T-helper 22 cell (primary cell): ENCODE results near the gene TMEM179.

Experiments used
- DNase-seq: peaks from one replicate; pipeline ENCODE4 v3.0.0-alpha.2; 2020; ENCODE audit warnings: low read depth

Gene TMEM179

GRCh38 chr14:104554608-104555429 is 49.8 kb downstream of the TMEM179 start:
- no peak for DNase-seq

GRCh38 chr14:104554088-104554607 is 50.4 kb downstream of the TMEM179 start:
- no peak for DNase-seq

DNA sequence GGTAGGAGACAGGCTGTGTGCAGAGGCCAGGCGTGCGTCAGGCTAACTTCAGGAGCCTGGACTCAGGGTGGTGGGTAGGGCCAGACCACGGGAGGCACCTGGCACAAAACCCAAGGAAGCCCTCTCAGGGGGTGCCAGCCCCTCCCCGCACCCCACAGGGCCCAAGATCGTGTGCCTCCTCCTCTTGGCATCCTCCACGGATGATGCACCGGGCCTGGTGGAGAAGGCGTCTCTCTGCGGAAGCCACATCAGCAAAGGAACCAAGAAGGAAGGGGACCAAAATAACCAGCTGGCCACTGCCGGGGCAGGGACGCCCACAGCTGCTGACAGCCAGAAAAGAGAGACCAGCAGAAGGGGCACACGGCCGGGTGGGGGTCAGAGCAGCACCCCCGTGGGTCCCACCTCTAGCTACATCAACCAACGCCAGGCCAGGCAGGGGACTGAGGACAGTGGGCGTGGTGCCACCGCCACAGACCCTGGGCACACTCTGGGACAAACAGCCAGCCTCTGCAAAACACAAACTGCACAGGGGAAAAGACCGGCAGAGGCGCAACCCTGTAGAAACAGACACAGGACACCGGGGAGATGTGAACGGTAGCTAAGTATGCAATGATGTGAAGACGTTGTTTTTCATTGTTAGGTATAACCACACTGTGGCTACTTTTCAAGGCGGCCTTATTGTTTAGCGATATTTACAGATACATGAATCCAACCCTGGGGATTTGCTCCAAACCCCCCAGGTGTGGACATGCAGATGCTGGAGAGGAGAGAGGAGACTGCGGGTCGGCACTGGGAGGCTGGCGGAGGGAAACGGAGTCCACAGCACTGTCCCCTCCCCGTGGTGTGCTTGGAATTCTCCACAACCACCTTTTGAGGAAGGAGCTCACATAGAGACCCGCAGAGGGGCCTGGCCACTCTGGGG is 51.1 kb downstream of the TMEM179 start:
- DNase-seq = no peak

GRCh38 chr14:104552738-104553125 is 51.8 kb downstream of the TMEM179 start:
- DNase-seq = no peak

DNA sequence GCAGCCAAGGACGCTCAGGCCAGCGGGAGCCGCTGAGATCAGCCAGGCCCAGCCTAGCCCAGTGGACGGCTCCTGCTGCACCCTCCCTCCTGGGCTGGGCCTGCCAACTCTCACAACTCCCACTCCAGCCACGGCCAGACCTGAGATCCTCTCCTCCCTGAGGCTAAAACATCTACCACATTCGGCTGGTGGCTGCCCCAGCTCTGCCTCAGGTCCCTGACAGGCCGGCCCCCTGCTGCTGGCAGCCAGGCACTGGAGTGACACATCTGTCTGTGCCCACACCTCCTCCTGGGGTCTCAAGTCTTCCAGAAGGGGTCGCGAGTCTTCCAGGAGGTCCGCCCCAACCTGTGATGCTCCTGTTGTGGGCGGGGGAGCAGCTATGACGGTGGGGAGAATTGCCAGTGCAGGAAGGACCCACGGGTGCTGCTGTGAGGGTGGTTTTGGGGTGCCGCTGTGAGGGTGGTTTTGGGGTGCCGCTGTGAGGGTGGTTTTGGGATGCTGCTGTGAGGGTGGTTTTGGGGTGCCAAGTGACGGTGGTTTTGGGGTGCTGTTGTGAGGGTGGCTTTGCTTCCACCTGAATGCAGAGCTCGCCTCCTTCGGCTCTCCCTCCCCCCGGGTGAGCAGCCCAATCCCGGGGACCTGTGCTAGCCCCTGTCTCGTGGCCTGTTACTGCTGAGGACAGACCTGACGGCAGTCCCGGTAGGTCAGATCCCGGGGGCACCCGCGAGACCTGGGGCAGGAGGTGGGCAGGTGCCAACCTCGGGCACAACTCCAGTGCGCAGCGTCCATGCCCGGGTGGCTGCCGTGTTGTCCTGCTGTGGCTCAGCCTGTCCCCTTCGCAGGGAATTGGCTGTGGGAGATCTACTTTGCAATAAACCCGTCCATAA is 52.5 kb downstream of the TMEM179 start:
- DNase-seq = no peak

GRCh38 chr14:104550861-104551728 is 53.5 kb downstream of the TMEM179 start:
- no peak for DNase-seq

- no peak for DNase-seq
Observed at GRCh38 chr14:104550340-104550860, 54.2 kb downstream of the TMEM179 start.

DNA sequence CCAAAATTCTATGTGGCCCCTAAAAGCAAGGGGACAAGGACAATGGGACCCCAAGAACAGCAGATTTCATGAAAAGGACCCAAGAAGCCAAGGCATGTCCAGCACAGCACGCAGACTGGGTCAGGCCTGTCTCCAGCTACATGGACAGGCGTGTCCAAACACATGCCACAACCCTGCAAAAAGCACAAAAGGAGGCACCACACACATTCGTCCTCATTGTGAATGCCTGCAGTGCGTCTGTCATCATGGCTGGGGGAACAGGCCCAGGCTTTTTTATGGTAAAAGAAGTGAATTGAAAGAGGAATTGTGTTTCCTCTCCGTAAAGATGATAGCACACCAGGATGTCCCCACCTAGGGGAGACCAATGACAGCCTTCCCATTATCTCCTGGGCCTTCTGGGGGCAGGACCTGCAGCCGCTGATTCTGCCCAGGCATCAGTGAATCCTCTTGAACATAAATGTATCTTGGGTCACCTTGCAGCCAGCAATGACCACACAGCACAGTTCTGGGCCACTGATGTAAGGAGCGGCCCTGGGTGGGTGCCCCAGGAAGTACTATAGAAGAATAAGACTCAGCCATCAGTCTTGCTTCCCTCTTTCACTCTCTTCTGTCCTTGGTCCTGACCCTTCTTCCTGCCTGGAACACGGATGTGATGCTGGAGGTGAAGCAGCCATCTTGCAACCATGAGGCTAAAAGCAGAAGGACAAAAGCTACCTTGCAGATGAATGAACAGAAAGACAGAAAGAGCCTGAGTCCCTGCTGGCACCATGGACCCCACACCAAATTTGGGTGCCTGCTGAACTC is 54.8 kb downstream of the TMEM179 start:
- no peak for DNase-seq

GRCh38 chr14:104548802-104549535 is 55.6 kb downstream of the TMEM179 start:
- no peak for DNase-seq

- no peak for DNase-seq
Observed at GRCh38 chr14:104547998-104548700, 56.4 kb downstream of the TMEM179 start.

GRCh38 chr14:104547310-104547997 is 57.1 kb downstream of the TMEM179 start:
- DNase-seq = no peak

- DNase-seq = no peak
Observed at GRCh38 chr14:104546591-104547309, 57.8 kb downstream of the TMEM179 start.

DNA sequence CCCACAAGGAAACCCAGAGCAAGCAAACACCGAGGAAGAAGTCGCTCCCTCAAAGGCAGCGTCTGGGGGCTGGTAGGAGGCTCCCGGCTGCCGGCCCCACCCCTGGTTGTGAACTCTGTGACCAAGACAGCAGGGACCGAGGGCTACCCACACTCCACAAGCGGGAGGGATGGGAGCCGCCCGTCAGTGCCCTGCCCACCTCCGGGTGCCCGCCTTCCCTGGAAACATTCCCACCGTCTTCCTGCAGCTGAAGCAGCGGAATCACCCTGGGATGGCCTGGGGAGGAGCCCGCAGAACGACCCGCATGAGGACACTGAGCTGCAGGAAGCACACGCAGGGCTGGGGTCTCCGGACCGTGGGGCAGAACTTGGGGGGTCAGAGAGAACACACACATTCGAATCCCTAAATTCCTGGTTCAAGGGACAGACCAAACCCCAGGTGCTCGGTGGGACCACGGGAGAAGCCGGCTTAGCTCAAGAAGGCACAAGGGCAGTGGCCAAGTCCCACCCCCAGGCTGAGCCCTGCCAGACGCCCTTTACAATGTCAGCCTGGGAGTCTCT is 58.5 kb downstream of the TMEM179 start:
- no peak for DNase-seq

DNA sequence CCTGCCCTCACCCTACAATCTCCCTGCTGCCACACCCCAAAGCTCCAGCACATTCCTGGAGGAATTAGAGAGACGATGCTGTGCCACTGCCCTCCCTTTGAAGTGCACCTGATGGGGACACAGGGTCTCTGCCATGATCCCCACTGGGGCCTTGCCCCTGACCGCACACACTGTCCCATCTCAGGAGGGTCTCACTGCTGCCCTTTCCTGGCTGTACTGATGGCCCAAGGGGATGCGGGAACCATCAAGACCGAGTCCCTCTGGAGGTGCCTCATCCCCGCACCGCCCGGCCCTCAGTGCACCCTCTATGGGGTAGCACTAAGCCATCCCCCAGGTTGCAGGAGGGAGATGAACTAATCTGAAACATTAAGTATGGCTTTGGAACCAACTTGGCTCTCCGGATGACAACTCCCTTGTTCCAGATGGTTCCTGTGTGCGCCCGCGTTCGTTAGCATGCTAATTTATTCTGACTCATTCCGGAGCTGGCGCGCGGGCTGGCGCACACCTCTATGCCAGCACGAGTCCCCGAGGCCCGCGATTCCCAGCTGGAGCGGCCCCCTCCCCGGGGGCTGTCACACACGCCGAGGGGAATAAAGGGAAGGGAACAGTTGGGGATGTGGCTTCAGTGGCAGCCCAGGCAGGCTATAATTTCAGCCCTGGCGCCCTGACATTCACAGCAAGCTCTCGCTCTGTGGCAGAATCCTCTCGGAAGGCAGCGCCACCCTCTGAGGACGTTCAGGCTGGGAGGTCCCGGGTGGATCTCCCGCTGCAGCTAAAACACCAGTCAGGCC is 59.2 kb downstream of the TMEM179 start:
- DNase-seq = no peak

GRCh38 chr14:104544362-104544961 is 60.1 kb downstream of the TMEM179 start:
- no peak for DNase-seq
